ENCODE results near the gene PRMT3.

PRMT3 gene

DNA sequence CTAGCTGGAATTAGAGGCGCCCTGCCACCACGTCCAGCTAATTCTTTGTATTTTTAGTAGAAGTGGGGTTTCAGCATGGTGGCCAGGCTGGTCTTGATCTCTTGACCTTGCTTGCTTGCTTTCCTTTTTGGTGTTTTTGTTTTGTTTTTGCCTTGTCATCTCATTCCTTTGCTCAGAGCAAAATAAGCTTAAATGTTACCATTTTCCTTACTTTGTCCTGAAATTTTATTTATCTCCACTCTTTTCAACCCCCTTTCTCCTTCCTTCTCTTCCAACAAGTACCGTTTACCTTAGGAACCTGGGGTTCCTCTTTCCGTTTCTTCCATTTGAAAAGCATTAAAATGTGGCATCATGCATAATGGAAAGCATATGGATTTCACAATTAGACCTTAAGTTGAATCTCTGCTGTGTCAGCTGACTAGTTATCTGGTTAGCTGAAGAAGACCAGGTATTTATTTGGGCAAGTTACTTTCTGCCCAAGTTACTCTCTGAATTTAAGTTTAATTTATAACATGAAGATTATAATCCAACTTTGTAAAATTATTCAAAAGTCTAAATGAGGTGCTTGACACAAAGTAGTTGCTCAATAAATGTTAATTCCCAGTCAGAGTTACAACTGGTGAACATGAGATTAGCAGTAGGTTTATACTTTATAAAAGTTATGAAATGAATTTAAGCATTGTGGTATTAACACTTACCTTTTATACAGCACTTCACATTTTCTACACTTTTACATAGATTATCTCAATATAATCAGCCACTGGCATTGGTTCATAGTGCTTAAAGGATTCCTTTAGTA lies 69.7 kb downstream of the PRMT3 start:
- no peak overlapping the region for H3K4me3 ChIP-seq (ENCODE audit: low read depth, low read length)
- H3K27me3 ChIP-seq = no peaks in the 10 kb centered on the region
- no peak for DNase-seq
- H3K36me3 ChIP-seq = no peaks in the 10 kb centered on the region
- H3K9me3 ChIP-seq = no peaks in the 10 kb centered on the region
- peaks cover 20% of the 10 kb centered on the region for H3K4me1 ChIP-seq
- no peak for TF ChIP-seq CTCF (IDR thresholded peaks at IDR 0.05; ENCODE audit: low read depth, low read length)

GRCh38 chr11:20457934-20458680 lies 70.6 kb downstream of the PRMT3 start:
- TF ChIP-seq CTCF (IDR thresholded peaks at IDR 0.05; ENCODE audit: low read depth, low read length) = no peak
- Histone ChIP-seq H3K9me3 (no peaks in the 10 kb centered on the region), H3K27me3 (no peaks in the 10 kb centered on the region), H3K4me1 (peaks cover 17% of the 10 kb centered on the region), H3K36me3 (no peaks in the 10 kb centered on the region), H3K4me3 (ENCODE audit: low read depth, low read length) (no peak overlapping the region)
- DNase-seq = no peak

- H3K4me3 ChIP-seq (ENCODE audit: low read depth, low read length) = no peak overlapping the region
- H3K27me3 ChIP-seq = no peaks in the 10 kb centered on the region
- no peaks in the 10 kb centered on the region for H3K9me3 ChIP-seq
- TF ChIP-seq CTCF (IDR thresholded peaks at IDR 0.05; ENCODE audit: low read depth, low read length) = no peak
- DNase-seq = no peak
- H3K4me1 ChIP-seq = peaks cover 14% of the 10 kb centered on the region
- H3K36me3 ChIP-seq = no peaks in the 10 kb centered on the region
Observed at GRCh38 chr11:20458905-20459632, 71.6 kb downstream of the PRMT3 start.

DNA sequence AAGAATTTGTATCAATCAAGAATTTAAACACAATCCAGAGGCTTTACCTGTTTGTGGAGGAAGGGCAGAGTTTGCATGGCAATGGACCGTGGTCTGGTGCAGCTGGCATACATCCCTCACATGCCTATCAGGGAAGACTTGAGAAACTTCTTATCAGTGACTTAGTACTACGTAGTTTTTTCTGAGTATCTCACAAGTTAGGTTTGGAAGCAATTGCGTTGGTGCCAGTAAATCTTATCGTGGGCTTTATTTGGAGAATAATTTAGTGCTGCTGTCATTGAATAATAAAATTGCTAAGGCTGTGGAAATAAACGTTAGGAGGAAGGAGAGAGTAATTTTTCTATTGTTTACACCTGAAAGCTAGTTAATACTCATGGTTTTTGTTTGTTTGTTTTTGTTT lies 72.3 kb downstream of the PRMT3 start:
- no peak overlapping the region for H3K4me3 ChIP-seq (ENCODE audit: low read depth, low read length)
- DNase-seq = no peak

DNA sequence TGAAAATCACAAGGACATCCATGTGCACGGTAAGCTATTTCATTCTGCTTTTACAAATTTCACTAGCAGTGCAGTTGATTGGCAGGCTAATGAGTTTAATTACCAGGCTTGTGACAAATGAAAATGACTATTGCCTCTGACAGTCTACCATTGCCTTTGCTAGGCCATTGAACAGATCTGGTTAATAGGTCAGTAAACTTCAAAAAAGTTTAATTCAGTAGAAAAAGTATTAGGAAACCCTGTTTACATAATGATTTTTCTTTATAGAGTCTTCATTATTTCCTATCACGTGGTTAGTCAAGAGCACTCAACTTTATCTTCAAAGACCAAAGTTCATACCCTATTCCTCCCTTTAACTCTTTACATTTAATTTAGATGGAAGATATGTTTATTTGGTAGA lies 77.0 kb downstream of the PRMT3 start:
- Histone ChIP-seq H3K4me3 (ENCODE audit: low read depth, low read length) (no peak overlapping the region), H3K4me1 (peaks cover 6% of the 10 kb centered on the region), H3K36me3 (no peaks in the 10 kb centered on the region), H3K9me3 (no peaks in the 10 kb centered on the region), H3K27me3 (no peaks in the 10 kb centered on the region)
- TF ChIP-seq CTCF (IDR thresholded peaks at IDR 0.05; ENCODE audit: low read depth, low read length) = no peak
- no peak for DNase-seq

More for the DNA sequence above, 72.3 kb downstream of the PRMT3 start:
- Histone ChIP-seq H3K36me3 (no peaks in the 10 kb centered on the region), H3K9me3 (no peaks in the 10 kb centered on the region), H3K4me1 (peaks cover 6% of the 10 kb centered on the region), H3K27me3 (no peaks in the 10 kb centered on the region)
- TF ChIP-seq CTCF (IDR thresholded peaks at IDR 0.05; ENCODE audit: low read depth, low read length) = no peak
